ENCODE measurements around the gene SERPINA12.

Gene SERPINA12

DNA sequence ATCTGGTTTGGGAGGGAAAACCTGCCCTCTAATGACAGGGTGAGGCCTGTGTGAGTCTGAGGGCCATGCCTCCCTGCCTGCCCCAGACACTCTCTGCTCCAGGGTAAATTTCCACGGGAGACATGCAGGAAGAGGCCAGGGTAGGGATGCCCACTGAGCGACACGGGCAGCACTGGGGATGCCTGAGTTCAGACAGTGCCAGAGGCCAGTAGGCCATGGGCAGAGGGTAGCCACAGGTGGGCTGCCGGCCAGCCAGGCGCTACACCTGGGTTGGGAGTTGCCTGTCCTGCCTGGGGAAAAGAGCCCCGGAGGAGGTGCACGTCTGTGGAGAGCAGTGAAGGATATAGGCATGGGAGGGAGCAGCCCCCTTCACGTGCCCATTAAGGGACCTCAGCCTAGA, 3.6 kb downstream of the SERPINA12 start:
- H3K4me3 ChIP-seq (ENCODE audit: low read depth, low read length), result no peak overlapping the region
- TF ChIP-seq CTCF (IDR thresholded peaks at IDR 0.05), result no peak
- no peaks in the 10 kb centered on the region for H3K36me3 ChIP-seq (ENCODE audit: control insufficient read depth, insufficient read depth, low read length)
- no peaks in the 10 kb centered on the region for H3K9me3 ChIP-seq (ENCODE audit: control insufficient read depth, low read length)
- no peak overlapping the region for H3K9ac ChIP-seq
- H2AFZ ChIP-seq, result no peak overlapping the region
- no peak overlapping the region for H3K27ac ChIP-seq
- H3K79me2 ChIP-seq, result no peaks in the 10 kb centered on the region
- H3K4me2 ChIP-seq (ENCODE audit: low read length), result no peak overlapping the region
- H3K4me1 ChIP-seq, result no peaks in the 10 kb centered on the region
- H3K27me3 ChIP-seq (ENCODE audit: control insufficient read depth, insufficient read depth, low read length), result no peaks in the 10 kb centered on the region

- Histone ChIP-seq H3K79me2 (no peaks in the 10 kb centered on the region), H2AFZ (no peak overlapping the region), H3K4me1 (no peaks in the 10 kb centered on the region), H3K9ac (no peak overlapping the region), H3K4me3 (ENCODE audit: low read depth, low read length) (no peak overlapping the region), H3K27me3 (ENCODE audit: control insufficient read depth, insufficient read depth, low read length) (no peaks in the 10 kb centered on the region), H3K27ac (no peak overlapping the region), H3K4me2 (ENCODE audit: low read length) (no peak overlapping the region), H3K9me3 (ENCODE audit: control insufficient read depth, low read length) (no peaks in the 10 kb centered on the region), H3K36me3 (ENCODE audit: control insufficient read depth, insufficient read depth, low read length) (no peaks in the 10 kb centered on the region)
- no peak for TF ChIP-seq CTCF (IDR thresholded peaks at IDR 0.05)
Observed at GRCh38 chr14:94505206-94505605, 4.1 kb downstream of the SERPINA12 start.

DNA sequence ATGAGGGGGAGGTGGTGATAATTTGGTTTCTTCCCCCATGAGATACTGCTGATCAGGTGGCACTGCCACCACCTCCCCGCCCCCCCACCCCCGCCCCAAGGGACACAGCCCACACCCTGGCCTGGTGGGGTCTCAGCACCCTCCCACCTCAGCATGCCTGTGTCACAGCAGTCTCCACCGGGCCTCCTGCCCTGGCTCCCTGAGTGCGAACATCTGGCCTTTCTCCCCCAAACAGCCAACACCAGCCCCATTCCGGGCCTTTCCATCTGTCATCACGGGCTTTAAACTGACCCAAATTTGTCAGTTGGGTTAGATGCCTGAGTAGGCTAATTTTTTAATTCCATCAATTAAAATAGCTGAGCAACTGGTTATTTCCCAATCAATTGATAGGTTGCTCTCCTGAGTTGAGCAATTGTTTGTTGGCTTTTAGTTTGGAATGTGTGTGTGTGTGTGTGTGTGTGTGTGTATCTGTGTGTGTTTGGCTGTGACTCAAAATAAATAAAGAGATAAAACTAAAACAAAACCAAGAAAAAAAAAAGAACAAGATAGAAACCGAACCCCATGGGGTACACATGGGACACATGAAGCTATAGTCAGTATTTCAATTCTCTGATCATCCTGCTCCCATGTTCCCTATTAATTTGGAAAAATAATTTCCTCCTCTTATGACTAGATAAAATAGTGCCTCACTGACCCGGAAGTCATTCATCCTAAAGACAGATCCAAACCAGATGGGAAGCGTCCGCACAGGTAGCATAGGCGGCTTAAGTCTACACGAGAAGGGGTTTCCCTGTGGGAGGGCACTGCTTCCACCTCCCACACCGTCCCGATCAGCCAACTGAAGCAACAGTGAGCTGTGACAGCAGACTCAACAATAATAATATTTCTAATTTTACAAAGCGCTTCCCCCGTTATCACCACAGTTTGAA, 7.4 kb downstream of the SERPINA12 start:
- no peaks in the 10 kb centered on the region for H3K27me3 ChIP-seq (ENCODE audit: control insufficient read depth, insufficient read depth, low read length)
- H3K27ac ChIP-seq, result no peak overlapping the region
- no peak for TF ChIP-seq CTCF (IDR thresholded peaks at IDR 0.05)
- no peaks in the 10 kb centered on the region for H3K36me3 ChIP-seq (ENCODE audit: control insufficient read depth, insufficient read depth, low read length)
- H3K4me2 ChIP-seq (ENCODE audit: low read length), result no peak overlapping the region
- H2AFZ ChIP-seq, result no peak overlapping the region
- H3K4me1 ChIP-seq, result no peaks in the 10 kb centered on the region
- H3K9ac ChIP-seq, result no peak overlapping the region
- no peaks in the 10 kb centered on the region for H3K9me3 ChIP-seq (ENCODE audit: control insufficient read depth, low read length)
- no peak overlapping the region for H3K4me3 ChIP-seq (ENCODE audit: low read depth, low read length)
- no peaks in the 10 kb centered on the region for H3K79me2 ChIP-seq

GRCh38 chr14:94500264-94500663, 9.0 kb downstream of the SERPINA12 start:
- Histone ChIP-seq H3K27me3 (ENCODE audit: control insufficient read depth, insufficient read depth, low read length) (no peaks in the 10 kb centered on the region), H3K4me2 (ENCODE audit: low read length) (no peak overlapping the region), H3K9me3 (ENCODE audit: control insufficient read depth, low read length) (no peaks in the 10 kb centered on the region), H3K79me2 (no peaks in the 10 kb centered on the region), H3K4me1 (no peaks in the 10 kb centered on the region), H2AFZ (no peak overlapping the region), H3K9ac (no peak overlapping the region), H3K4me3 (ENCODE audit: low read depth, low read length) (no peak overlapping the region), H3K36me3 (ENCODE audit: control insufficient read depth, insufficient read depth, low read length) (no peaks in the 10 kb centered on the region), H3K27ac (no peak overlapping the region)
- TF ChIP-seq CTCF (IDR thresholded peaks at IDR 0.05), result no peak

GRCh38 chr14:94499673-94500072, 9.6 kb downstream of the SERPINA12 start:
- Histone ChIP-seq H3K4me3 (ENCODE audit: low read depth, low read length) (no peak overlapping the region), H3K27ac (no peak overlapping the region), H3K9ac (no peak overlapping the region), H3K36me3 (ENCODE audit: control insufficient read depth, insufficient read depth, low read length) (no peaks in the 10 kb centered on the region), H3K27me3 (ENCODE audit: control insufficient read depth, insufficient read depth, low read length) (no peaks in the 10 kb centered on the region), H2AFZ (no peak overlapping the region), H3K79me2 (no peaks in the 10 kb centered on the region), H3K4me2 (ENCODE audit: low read length) (no peak overlapping the region), H3K4me1 (no peaks in the 10 kb centered on the region), H3K9me3 (ENCODE audit: control insufficient read depth, low read length) (no peaks in the 10 kb centered on the region)
- no peak for TF ChIP-seq CTCF (IDR thresholded peaks at IDR 0.05)

All from parathyroid adenoma (tissue), 2 donors.